SU-DHL-6 (cell line): Measurements from ENCODE around the gene NCAPG2.

Experiments used
- H2AFZ ChIP-seq: fragments of 200-600 bp; sonication (generic); 2 replicates; pipeline ENCODE4 v1.6.1; 2014; ENCODE audit warnings: low read depth, mild to moderate bottlenecking, moderate library complexity, mixed read lengths, antibody characterized with exemption, low read length; ENCODE audit not compliant: severe bottlenecking
- H3F3A ChIP-seq: fragments of 200-600 bp; shearing (Covaris generic); 2 replicates; pipeline ENCODE4 v1.6.0; 2016; ENCODE audit warnings: antibody characterized with exemption, mild to moderate bottlenecking; ENCODE audit not compliant: insufficient read depth
- H3K27ac ChIP-seq: fragments of 200-600 bp; sonication (generic); 2 replicates; pipeline ENCODE4 v1.5.1; 2016; ENCODE audit warnings: low read depth, mild to moderate bottlenecking, low read length, moderate library complexity, mixed read lengths
- H3K27me3 ChIP-seq: fragments of 200-600 bp; sonication (generic), shearing (Covaris generic); 2 replicates; pipeline ENCODE4 v1.6.0; 2014; ENCODE audit warnings: mild to moderate bottlenecking, low read length
- H3K36me3 ChIP-seq: fragments of 200-600 bp; sonication (generic); 2 replicates; pipeline ENCODE4 v1.6.1; 2014; ENCODE audit warnings: mild to moderate bottlenecking, low read length, mixed read lengths
- H3K4me2 ChIP-seq: fragments of 300-600, 200-600 bp; shearing (Covaris generic), sonication (generic); 2 replicates; pipeline ENCODE4 v1.6.0; 2014; ENCODE audit warnings: low read length, low read depth, mild to moderate bottlenecking; ENCODE audit not compliant: poor library complexity, severe bottlenecking
- H3K4me3 ChIP-seq: fragments of 200-600 bp; sonication (generic); 2 replicates; pipeline ENCODE4 v1.5.1; 2014; ENCODE audit warnings: antibody characterized with exemption, low read length, mild to moderate bottlenecking, mixed read lengths; ENCODE audit not compliant: insufficient read depth, poor library complexity, severe bottlenecking
- H3K79me2 ChIP-seq: fragments of 200-600 bp; sonication (generic); 2 replicates; pipeline ENCODE4 v1.6.1; 2014; ENCODE audit warnings: mild to moderate bottlenecking, low read length, moderate library complexity; ENCODE audit not compliant: insufficient read depth
- H3K9ac ChIP-seq: fragments of 200-600 bp; sonication (generic); 2 replicates; pipeline ENCODE4 v1.7.0; 2014; ENCODE audit warnings: mild to moderate bottlenecking, low read length
- H3K9me2 ChIP-seq: fragments of 200-600 bp; sonication (generic); replicated peaks from 2 replicates; pipeline ENCODE4 v1.6.1; 2014; ENCODE audit warnings: low read length; ENCODE audit not compliant: insufficient read depth
- H3K9me3 ChIP-seq: fragments of 200-600 bp; sonication (generic); 2 replicates; pipeline ENCODE4 v1.6.1; 2014; ENCODE audit warnings: low read length, mixed read lengths; ENCODE audit not compliant: insufficient read depth
- H4K20me1 ChIP-seq: fragments of 200-600 bp; sonication (generic); 2 replicates; pipeline ENCODE4 v1.6.1; 2014; ENCODE audit warnings: low read depth, mild to moderate bottlenecking, antibody characterized with exemption, low read length, moderate library complexity, mixed read lengths
- EZH2phosphoT487 ChIP-seq: fragments of 200-600 bp; sonication (generic), shearing (Covaris generic); conservative IDR thresholded peaks from 2 replicates; pipeline ENCODE4 v1.6.1; 2018; ENCODE audit warnings: mild to moderate bottlenecking, antibody characterized with exemption, low read length, moderate library complexity, mixed read lengths
- TF ChIP-seq, protein P1 (sequence below): fragments of 200-600 bp; sonication (generic); IDR thresholded peaks from one replicate; pipeline ENCODE4 v1.5.1; 2017; ENCODE audit warnings: antibody characterized with exemption, mild to moderate bottlenecking, low read length, moderate library complexity; ENCODE audit not compliant: insufficient read depth, poor library complexity, severe bottlenecking

Gene NCAPG2

DNA sequence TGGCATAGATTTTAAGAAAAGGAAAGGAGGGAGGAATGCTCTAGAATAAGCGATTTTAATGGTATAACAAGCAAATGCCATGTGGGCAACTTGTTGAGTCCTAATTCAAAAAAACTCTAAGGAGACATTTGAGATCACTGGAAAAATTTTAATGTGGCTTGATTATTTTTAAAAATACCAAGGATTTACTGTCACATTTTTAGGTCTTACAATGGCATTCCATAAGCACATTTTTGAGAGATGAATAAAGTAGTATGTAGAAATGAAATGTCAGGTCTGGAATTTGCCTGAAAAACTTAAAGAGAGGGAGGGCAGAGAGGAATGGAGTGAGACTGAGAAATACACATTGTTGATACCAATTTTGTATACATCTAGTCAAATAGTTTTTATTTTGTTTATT lies 20.3 kb downstream of the NCAPG2 start:
- H2AFZ ChIP-seq: no peak overlapping the region
- no peaks in the 10 kb centered on the region for H4K20me1 ChIP-seq
- H3K9me2 ChIP-seq: no peaks in the 10 kb centered on the region
- no peaks in the 10 kb centered on the region for H3K27me3 ChIP-seq
- TF ChIP-seq, protein P1, sequence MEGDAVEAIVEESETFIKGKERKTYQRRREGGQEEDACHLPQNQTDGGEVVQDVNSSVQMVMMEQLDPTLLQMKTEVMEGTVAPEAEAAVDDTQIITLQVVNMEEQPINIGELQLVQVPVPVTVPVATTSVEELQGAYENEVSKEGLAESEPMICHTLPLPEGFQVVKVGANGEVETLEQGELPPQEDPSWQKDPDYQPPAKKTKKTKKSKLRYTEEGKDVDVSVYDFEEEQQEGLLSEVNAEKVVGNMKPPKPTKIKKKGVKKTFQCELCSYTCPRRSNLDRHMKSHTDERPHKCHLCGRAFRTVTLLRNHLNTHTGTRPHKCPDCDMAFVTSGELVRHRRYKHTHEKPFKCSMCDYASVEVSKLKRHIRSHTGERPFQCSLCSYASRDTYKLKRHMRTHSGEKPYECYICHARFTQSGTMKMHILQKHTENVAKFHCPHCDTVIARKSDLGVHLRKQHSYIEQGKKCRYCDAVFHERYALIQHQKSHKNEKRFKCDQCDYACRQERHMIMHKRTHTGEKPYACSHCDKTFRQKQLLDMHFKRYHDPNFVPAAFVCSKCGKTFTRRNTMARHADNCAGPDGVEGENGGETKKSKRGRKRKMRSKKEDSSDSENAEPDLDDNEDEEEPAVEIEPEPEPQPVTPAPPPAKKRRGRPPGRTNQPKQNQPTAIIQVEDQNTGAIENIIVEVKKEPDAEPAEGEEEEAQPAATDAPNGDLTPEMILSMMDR: no peak
- no peak for TF ChIP-seq EZH2phosphoT487
- H3K4me2 ChIP-seq: no peak overlapping the region
- H3K27ac ChIP-seq: no peak overlapping the region
- H3K9ac ChIP-seq: no peak overlapping the region
- H3F3A ChIP-seq: no peaks in the 10 kb centered on the region; the same call in 1 of the 2 replicates
- H3K36me3 ChIP-seq: peaks cover 75% of the 10 kb centered on the region
- no peak overlapping the region for H3K4me3 ChIP-seq
- no peaks in the 10 kb centered on the region for H3K9me3 ChIP-seq
- no peaks in the 10 kb centered on the region; the same call in 1 of the 2 replicates for H3K79me2 ChIP-seq

DNA sequence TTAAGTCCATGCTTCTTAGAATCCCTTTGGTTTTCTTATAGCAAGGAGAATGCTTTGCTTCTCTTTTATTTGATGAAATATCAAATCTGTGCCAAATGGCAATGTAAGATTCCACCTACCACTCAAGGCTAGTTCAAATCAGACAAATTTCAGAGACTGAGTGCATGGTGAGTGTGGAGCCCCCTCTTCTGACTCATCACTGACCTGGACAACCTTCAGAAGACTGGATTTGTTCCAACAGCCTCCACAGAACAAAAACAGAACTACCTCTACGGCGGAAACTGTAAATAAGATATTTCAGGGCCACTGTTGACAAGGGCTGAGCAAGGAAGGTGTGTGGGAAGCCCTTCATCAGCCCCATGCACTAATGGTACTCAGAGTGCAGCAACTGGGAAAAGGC lies 21.1 kb downstream of the NCAPG2 start:
- Histone ChIP-seq H3K9me2 (no peaks in the 10 kb centered on the region), H3K4me3 (no peak overlapping the region), H3K27ac (no peak overlapping the region), H2AFZ (no peak overlapping the region), H3K79me2 (no peaks in the 10 kb centered on the region; the same call in 1 of the 2 replicates), H3K36me3 (peaks cover 76% of the 10 kb centered on the region), H3K4me2 (no peak overlapping the region), H3K9ac (no peak overlapping the region), H3K27me3 (no peaks in the 10 kb centered on the region), H3K9me3 (no peaks in the 10 kb centered on the region), H3F3A (no peaks in the 10 kb centered on the region; the same call in 1 of the 2 replicates), H4K20me1 (no peaks in the 10 kb centered on the region)
- TF ChIP-seq EZH2phosphoT487: no peak
- TF ChIP-seq, protein P1: no peak

DNA sequence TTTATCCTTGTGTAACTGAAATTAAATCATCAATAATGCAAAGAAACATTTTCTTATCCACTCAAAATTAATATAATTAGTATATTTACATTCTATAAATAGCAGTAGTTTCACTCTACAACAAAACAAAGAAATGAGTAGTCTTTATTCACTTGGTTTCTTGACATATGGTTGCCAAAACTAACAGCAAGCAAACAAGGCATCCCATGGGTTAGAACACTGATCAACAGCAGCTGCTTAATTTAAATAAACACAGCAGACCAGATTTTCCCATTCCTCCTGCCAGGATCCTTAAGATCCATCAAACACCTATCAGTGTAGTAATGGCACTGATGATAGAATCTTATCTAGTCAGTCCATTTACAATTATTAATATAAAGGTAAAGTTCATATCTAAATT lies 22.1 kb downstream of the NCAPG2 start:
- Histone ChIP-seq H3K27ac (no peak overlapping the region), H3F3A (no peaks in the 10 kb centered on the region; the same call in 1 of the 2 replicates), H3K4me3 (no peak overlapping the region), H3K79me2 (no peaks in the 10 kb centered on the region; the same call in 1 of the 2 replicates), H3K9me2 (no peaks in the 10 kb centered on the region), H3K9me3 (no peaks in the 10 kb centered on the region), H3K27me3 (no peaks in the 10 kb centered on the region), H3K4me2 (no peak overlapping the region), H4K20me1 (no peaks in the 10 kb centered on the region), H3K36me3 (peaks cover 71% of the 10 kb centered on the region), H2AFZ (no peak overlapping the region), H3K9ac (no peak overlapping the region)
- no peak for TF ChIP-seq EZH2phosphoT487
- TF ChIP-seq, protein P1: no peak
